ENCODE results near the gene SH3BGRL.
"Not testable (repeated sequence)": the region's sequence is repeated elsewhere in the genome, so short reads cannot be mapped to it uniquely, and the experiment has no call there.

SH3BGRL gene

GRCh38 chrX:81316163-81316562, 114.3 kb downstream of the SH3BGRL start:
- no peak overlapping the region for H3K4me3 ChIP-seq (ENCODE audit: low read length in 2 of 2)
- no peak for DNase-seq (ENCODE audit: low spot score)
- WGBS, 2 donors (ENCODE audit: extremely low coverage in 2 of 2, insufficient read length in 2 of 2, insufficient replicate concordance in 1 of 2): no CpG with 5 or more reads among the region's 5 CpGs

GRCh38 chrX:81331653-81332052, 129.8 kb downstream of the SH3BGRL start:
- H3K23ac ChIP-seq (ENCODE audit: low read depth, low read length, poor library complexity); H2BK15ac ChIP-seq (ENCODE audit: low read length); H2AFZ ChIP-seq (ENCODE audit: low read length); DNase-seq (ENCODE audit: low spot score); H2BK120ac ChIP-seq (ENCODE audit: low read depth, low read length); H4K8ac ChIP-seq (ENCODE audit: low read depth, low read length); H3K9me3 ChIP-seq (replicated peaks in 1 of 2; ENCODE audit: control insufficient read depth in 2 of 2, insufficient read depth in 1 of 2, low read depth in 1 of 2, low read length in 2 of 2); H4K91ac ChIP-seq (ENCODE audit: low read depth, low read length, poor library complexity); H3K18ac ChIP-seq (ENCODE audit: low read length); H3K9ac ChIP-seq (ENCODE audit: low read depth, low read length, poor library complexity); H2AK5ac ChIP-seq (ENCODE audit: low read depth, low read length); H3K36me3 ChIP-seq (replicated peaks in 1 of 2; ENCODE audit: control insufficient read depth in 2 of 2, insufficient read depth in 2 of 2, low read length in 2 of 2); H3K4me3 ChIP-seq (ENCODE audit: low read length in 2 of 2); H2BK12ac ChIP-seq (ENCODE audit: low read length); H3K4me2 ChIP-seq (ENCODE audit: insufficient read depth, low read length, poor library complexity, severe bottlenecking); H3K27ac ChIP-seq (replicated peaks; ENCODE audit: low read length); H3K79me1 ChIP-seq (ENCODE audit: low read depth, low read length); H3K4ac ChIP-seq (ENCODE audit: low read length); H2BK5ac ChIP-seq (ENCODE audit: low read length); H3K14ac ChIP-seq (ENCODE audit: low read length); H3K4me1 ChIP-seq (ENCODE audit: control insufficient read depth in 2 of 2, insufficient read depth in 1 of 2, low read depth in 1 of 2, low read length in 2 of 2); H3K27me3 ChIP-seq (ENCODE audit: control insufficient read depth in 3 of 3, insufficient read depth in 3 of 3, low read depth in 1 of 3, low read length in 3 of 3): not testable (repeated sequence)
- WGBS, 2 donors (ENCODE audit: extremely low coverage in 2 of 2, insufficient read length in 2 of 2, insufficient replicate concordance in 1 of 2): no CpG with 5 or more reads among the region's 1 CpG

More at GRCh38 chrX:81316163-81316562, 114.3 kb downstream of the SH3BGRL start:
- no peak overlapping the region for H3K23ac ChIP-seq (ENCODE audit: low read depth, low read length, poor library complexity)
- H3K4me1 ChIP-seq (ENCODE audit: control insufficient read depth in 2 of 2, insufficient read depth in 1 of 2, low read depth in 1 of 2, low read length in 2 of 2): no peaks in the 10 kb centered on the region
- H2BK120ac ChIP-seq (ENCODE audit: low read depth, low read length): no peak overlapping the region
- no peak overlapping the region for H2BK5ac ChIP-seq (ENCODE audit: low read length)
- no peak overlapping the region for H4K91ac ChIP-seq (ENCODE audit: low read depth, low read length, poor library complexity)
- no peaks in the 10 kb centered on the region for H3K27me3 ChIP-seq (ENCODE audit: control insufficient read depth in 3 of 3, insufficient read depth in 3 of 3, low read depth in 1 of 3, low read length in 3 of 3)
- no peak overlapping the region for H3K27ac ChIP-seq (replicated peaks; ENCODE audit: low read length)
- H2BK15ac ChIP-seq (ENCODE audit: low read length): no peak overlapping the region
- H2BK12ac ChIP-seq (ENCODE audit: low read length): no peak overlapping the region
- no peak overlapping the region for H2AK5ac ChIP-seq (ENCODE audit: low read depth, low read length)
- H3K79me1 ChIP-seq (ENCODE audit: low read depth, low read length): no peaks in the 10 kb centered on the region
- H2AFZ ChIP-seq (ENCODE audit: low read length): no peak overlapping the region
- H4K8ac ChIP-seq (ENCODE audit: low read depth, low read length): no peak overlapping the region
- no peaks in the 10 kb centered on the region for H3K36me3 ChIP-seq (replicated peaks in 1 of 2; ENCODE audit: control insufficient read depth in 2 of 2, insufficient read depth in 2 of 2, low read length in 2 of 2)
- no peak overlapping the region for H3K14ac ChIP-seq (ENCODE audit: low read length)
- no peak overlapping the region for H3K18ac ChIP-seq (ENCODE audit: low read length)
- no peak overlapping the region for H3K9ac ChIP-seq (ENCODE audit: low read depth, low read length, poor library complexity)
- H3K9me3 ChIP-seq (replicated peaks in 1 of 2; ENCODE audit: control insufficient read depth in 2 of 2, insufficient read depth in 1 of 2, low read depth in 1 of 2, low read length in 2 of 2): no peaks in the 10 kb centered on the region
- no peak overlapping the region for H3K4ac ChIP-seq (ENCODE audit: low read length)
- no peak overlapping the region for H3K4me2 ChIP-seq (ENCODE audit: insufficient read depth, low read length, poor library complexity, severe bottlenecking)

- Histone ChIP-seq H3K27ac (replicated peaks; ENCODE audit: low read length) (no peak overlapping the region), H2BK120ac (ENCODE audit: low read depth, low read length) (no peak overlapping the region), H3K4me2 (ENCODE audit: insufficient read depth, low read length, poor library complexity, severe bottlenecking) (no peak overlapping the region), H3K14ac (ENCODE audit: low read length) (no peak overlapping the region), H3K9me3 (replicated peaks in 1 of 2; ENCODE audit: control insufficient read depth in 2 of 2, insufficient read depth in 1 of 2, low read depth in 1 of 2, low read length in 2 of 2) (no peaks in the 10 kb centered on the region), H3K18ac (ENCODE audit: low read length) (no peak overlapping the region), H3K4me1 (ENCODE audit: control insufficient read depth in 2 of 2, insufficient read depth in 1 of 2, low read depth in 1 of 2, low read length in 2 of 2) (no peaks in the 10 kb centered on the region), H2BK5ac (ENCODE audit: low read length) (no peak overlapping the region), H4K8ac (ENCODE audit: low read depth, low read length) (no peak overlapping the region), H3K79me1 (ENCODE audit: low read depth, low read length) (no peaks in the 10 kb centered on the region), H2AFZ (ENCODE audit: low read length) (no peak overlapping the region), H3K23ac (ENCODE audit: low read depth, low read length, poor library complexity) (no peak overlapping the region), H3K36me3 (replicated peaks in 1 of 2; ENCODE audit: control insufficient read depth in 2 of 2, insufficient read depth in 2 of 2, low read length in 2 of 2) (no peaks in the 10 kb centered on the region), H3K4me3 (ENCODE audit: low read length in 2 of 2) (no peak overlapping the region), H2AK5ac (ENCODE audit: low read depth, low read length) (no peak overlapping the region), H4K91ac (ENCODE audit: low read depth, low read length, poor library complexity) (no peak overlapping the region), H3K4ac (ENCODE audit: low read length) (no peak overlapping the region), H3K27me3 (ENCODE audit: control insufficient read depth in 3 of 3, insufficient read depth in 3 of 3, low read depth in 1 of 3, low read length in 3 of 3) (no peaks in the 10 kb centered on the region), H2BK12ac (ENCODE audit: low read length) (no peak overlapping the region), H2BK15ac (ENCODE audit: low read length) (no peak overlapping the region), H3K9ac (ENCODE audit: low read depth, low read length, poor library complexity) (no peak overlapping the region)
- DNase-seq (ENCODE audit: low spot score): no peak
- no CpG with 5 or more reads among the region's 4 CpGs for WGBS, 2 donors (ENCODE audit: extremely low coverage in 2 of 2, insufficient read length in 2 of 2, insufficient replicate concordance in 1 of 2)
These were observed 134.7 kb downstream of the SH3BGRL start for GRCh38 chrX:81336455-81337152.

GRCh38 chrX:81337805-81338204, 135.9 kb downstream of the SH3BGRL start:
- H3K9me3 ChIP-seq (replicated peaks in 1 of 2; ENCODE audit: control insufficient read depth in 2 of 2, insufficient read depth in 1 of 2, low read depth in 1 of 2, low read length in 2 of 2): no peaks in the 10 kb centered on the region
- no CpG with 5 or more reads among the region's 3 CpGs for WGBS, 2 donors (ENCODE audit: extremely low coverage in 2 of 2, insufficient read length in 2 of 2, insufficient replicate concordance in 1 of 2)
- H3K27me3 ChIP-seq (ENCODE audit: control insufficient read depth in 3 of 3, insufficient read depth in 3 of 3, low read depth in 1 of 3, low read length in 3 of 3): no peaks in the 10 kb centered on the region
- no peak overlapping the region for H3K4me3 ChIP-seq (ENCODE audit: low read length in 2 of 2)
- no peaks in the 10 kb centered on the region for H3K36me3 ChIP-seq (replicated peaks in 1 of 2; ENCODE audit: control insufficient read depth in 2 of 2, insufficient read depth in 2 of 2, low read length in 2 of 2)
- H2BK15ac ChIP-seq (ENCODE audit: low read length): no peak overlapping the region
- no peak overlapping the region for H2BK120ac ChIP-seq (ENCODE audit: low read depth, low read length)
- H3K4me1 ChIP-seq (ENCODE audit: control insufficient read depth in 2 of 2, insufficient read depth in 1 of 2, low read depth in 1 of 2, low read length in 2 of 2): no peaks in the 10 kb centered on the region
- no peaks in the 10 kb centered on the region for H3K79me1 ChIP-seq (ENCODE audit: low read depth, low read length)
- no peak overlapping the region for H3K4ac ChIP-seq (ENCODE audit: low read length)
- no peak overlapping the region for H3K4me2 ChIP-seq (ENCODE audit: insufficient read depth, low read length, poor library complexity, severe bottlenecking)
- no peak overlapping the region for H4K91ac ChIP-seq (ENCODE audit: low read depth, low read length, poor library complexity)
- H3K9ac ChIP-seq (ENCODE audit: low read depth, low read length, poor library complexity): no peak overlapping the region
- no peak overlapping the region for H2AK5ac ChIP-seq (ENCODE audit: low read depth, low read length)
- H3K27ac ChIP-seq (replicated peaks; ENCODE audit: low read length): no peak overlapping the region
- H2BK12ac ChIP-seq (ENCODE audit: low read length): no peak overlapping the region
- DNase-seq (ENCODE audit: low spot score): no peak
- H2AFZ ChIP-seq (ENCODE audit: low read length): no peak overlapping the region
- no peak overlapping the region for H3K23ac ChIP-seq (ENCODE audit: low read depth, low read length, poor library complexity)
- no peak overlapping the region for H3K18ac ChIP-seq (ENCODE audit: low read length)
- H4K8ac ChIP-seq (ENCODE audit: low read depth, low read length): no peak overlapping the region
- no peak overlapping the region for H2BK5ac ChIP-seq (ENCODE audit: low read length)
- peak overlapping the region; percentile 21 for H3K14ac ChIP-seq (ENCODE audit: low read length)

All from neuronal stem cell (in vitro differentiated cells).